HG03469 (cell line): ENCODE measurements around the gene TMEM234.

Experiments
- ATAC-seq: cut with Tn5 transposase; IDR thresholded peaks from one replicate; pipeline ENCODE4 v1.9.1; 2021; ENCODE audit warnings: mild to moderate bottlenecking, moderate library complexity, moderate number of reproducible peaks; ENCODE audit not compliant: unreplicated experiment

The TMEM234 gene

GRCh38 chr1:32201011-32201855 lies 20.9 kb downstream of the TMEM234 start:
- ATAC-seq, result no peak

DNA sequence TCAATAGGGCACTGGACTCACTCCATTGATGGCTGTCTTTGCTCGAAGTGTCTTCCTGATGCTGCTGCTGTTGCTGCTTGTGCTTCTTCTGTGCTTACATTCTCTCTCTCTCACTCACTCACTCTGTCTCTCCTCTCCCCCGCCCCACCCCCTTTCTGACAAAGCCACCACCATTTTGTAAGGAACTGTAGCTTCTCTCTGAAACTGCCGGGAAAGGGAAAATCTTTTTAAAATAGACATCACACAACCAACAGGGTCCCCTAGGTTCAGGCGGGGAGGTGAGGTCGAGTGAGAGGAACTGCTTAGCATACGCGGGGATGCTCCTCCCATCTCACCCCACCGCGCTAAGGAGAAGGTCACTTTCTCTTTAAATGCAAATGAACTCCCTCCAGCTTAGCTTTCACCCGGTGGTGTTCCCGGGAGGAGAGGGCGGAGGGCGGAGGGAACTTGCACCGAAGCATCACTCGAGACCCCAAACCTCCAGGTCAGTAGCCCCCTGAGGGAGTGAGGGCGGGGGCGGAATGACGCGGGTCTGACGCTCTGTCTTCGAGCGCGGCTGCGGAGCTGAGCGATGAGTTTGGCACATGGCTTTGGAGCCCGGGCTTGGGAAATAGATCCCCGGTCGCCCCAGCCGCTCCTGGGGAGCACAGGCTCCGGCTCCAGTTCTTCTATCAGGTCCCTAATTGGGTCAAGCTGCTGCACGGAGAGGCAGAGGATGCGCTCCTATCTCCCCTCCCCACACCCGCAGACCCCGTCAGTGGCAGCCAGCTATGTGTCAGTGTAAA lies 21.7 kb downstream of the TMEM234 start, which contains the start of gene CCDC28B:
Gene CCDC28B, plus strand, starts transcription at position 370 of the 785 bp plus-strand sequence. CDS start 1,341 bp downstream, outside the sequence.
- no peak for ATAC-seq

- ATAC-seq, result no peak
These were observed 22.5 kb downstream of the TMEM234 start for GRCh38 chr1:32199717-32200072.

GRCh38 chr1:32199043-32199716 lies 23.0 kb downstream of the TMEM234 start:
- ATAC-seq, result no peak

DNA sequence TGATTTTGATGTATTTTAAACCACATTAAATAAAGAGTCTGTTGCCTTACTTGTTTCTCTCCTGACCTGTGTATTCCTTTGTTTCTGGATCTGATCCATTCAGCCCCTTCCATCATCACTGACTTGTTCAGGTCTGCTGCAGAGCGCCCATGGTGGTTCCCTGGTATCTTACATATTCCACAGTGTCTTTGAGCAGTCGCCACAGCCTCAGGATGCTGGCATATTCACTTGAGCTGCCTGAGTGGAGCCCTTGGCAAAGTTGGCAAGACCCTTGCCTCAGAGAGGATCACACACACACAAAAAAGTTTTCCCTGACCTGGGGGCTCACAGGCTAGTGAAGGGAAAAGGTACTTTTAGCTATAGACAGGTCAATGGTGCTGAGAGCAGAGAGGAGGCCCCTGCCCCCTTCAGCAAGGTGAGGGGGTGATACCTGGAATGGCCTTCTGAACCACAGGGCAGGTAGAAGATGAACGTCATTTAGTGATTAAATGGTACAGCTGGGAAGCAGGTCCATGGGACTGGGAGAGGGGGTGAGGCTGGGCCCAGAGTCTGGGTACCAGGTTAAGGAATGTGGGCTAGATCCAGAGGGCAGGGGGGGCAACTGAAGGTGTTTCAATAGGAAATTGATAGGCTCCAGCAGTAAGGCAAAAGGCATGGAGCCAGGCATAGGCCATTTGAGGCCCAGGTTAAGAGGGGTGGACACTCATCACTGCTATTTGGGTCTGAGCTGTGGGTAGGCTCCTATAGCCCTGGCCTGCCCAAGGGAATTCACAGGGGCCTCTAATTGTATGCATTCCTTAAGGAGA lies 23.7 kb downstream of the TMEM234 start:
- no peak for ATAC-seq

GRCh38 chr1:32197837-32198236 lies 24.3 kb downstream of the TMEM234 start:
- ATAC-seq, result no peak

DNA sequence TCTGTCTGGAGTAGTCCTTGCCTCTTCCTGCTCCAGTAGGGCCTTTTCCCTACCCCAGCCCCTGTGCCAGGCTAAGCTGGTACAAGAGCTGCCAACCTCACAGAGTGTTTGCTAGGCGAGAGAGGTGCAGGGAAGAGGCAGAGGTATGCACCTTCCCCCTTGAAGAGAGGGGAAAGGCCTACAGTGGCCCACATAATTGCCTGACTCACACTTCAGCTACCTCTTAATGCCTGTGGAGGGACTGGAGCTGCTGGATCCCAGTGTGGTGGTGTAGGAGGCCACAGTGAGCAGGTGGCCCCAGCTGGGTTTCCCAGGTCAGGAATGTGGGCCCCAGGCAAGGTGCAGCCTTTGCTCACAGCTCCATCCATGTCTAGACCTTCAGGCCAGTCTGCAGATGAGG lies 25.1 kb downstream of the TMEM234 start:
- ATAC-seq, result no peak

DNA sequence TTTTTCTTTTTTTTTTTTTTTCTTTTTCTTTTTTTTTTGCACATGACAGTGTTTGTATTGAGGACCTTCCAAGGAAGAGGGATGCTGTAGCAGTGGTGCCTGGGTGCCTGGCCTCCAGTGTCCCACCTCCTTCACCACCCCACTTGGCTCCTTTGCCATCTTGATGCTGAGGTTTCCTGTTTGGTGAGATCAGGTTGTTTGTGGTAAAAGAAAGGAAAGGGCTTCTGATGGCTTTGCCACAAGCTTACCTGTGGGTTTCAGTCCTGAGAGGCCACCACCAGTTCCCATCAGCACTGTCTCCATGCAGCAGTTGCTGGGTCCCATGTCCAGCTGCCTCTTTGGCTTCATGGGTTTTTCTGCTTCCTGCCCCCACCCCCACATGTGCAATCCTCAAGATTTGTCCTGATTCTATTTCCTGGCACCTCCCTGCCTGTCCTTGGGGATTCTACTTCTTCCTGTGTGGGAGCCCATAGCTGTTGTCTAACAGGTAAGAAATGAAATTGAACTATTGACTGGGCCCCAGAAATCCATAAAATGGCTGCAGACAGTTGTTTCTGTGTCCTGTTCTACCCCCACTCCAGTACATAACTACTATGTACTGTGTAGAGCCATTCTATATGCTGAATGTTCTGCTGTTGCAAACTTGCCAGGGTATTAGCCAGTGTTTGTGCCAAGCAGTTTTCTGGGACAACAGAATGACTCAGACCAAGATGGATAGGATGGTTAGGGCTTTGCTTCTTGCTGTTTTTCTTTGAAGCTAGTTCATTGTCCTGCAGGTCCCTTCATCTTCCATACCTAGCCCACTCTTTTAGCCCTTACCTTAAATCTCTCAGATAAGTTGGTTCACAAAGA lies 26.0 kb downstream of the TMEM234 start:
- no peak for ATAC-seq

DNA sequence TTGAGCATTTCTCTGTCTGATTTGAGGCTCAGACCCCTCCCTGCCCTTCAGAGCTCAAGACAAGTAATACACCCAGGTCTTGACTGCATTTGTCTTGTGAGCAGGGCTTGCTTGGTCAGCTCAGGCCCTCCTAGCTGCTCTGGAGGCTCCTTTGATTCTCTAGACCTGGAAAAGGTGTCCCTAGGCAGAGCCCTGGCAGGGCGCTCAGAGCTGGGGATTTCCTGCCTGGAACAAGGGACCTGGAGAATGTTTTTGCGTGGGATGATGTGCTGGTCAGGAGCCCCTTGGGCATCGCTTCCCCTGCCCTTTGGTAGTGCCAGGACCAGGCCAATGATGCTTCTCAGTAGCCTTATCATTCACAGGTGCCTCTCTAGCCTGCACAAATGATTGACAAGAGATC lies 26.6 kb downstream of the TMEM234 start:
- no peak for ATAC-seq

DNA sequence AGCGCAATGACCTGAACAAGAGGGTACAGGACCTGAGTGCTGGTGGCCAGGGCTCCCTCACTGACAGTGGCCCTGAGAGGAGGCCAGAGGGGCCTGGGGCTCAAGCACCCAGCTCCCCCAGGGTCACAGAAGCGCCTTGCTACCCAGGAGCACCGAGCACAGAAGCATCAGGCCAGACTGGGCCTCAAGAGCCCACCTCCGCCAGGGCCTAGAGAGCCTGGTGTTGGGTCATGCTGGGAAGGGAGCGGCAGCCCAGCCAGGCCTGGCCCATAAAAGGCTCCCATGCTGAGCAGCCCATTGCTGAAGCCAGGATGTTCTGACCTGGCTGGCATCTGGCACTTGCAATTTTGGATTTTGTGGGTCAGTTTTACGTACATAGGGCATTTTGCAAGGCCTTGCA lies 27.2 kb downstream of the TMEM234 start:
- no peak for ATAC-seq

DNA sequence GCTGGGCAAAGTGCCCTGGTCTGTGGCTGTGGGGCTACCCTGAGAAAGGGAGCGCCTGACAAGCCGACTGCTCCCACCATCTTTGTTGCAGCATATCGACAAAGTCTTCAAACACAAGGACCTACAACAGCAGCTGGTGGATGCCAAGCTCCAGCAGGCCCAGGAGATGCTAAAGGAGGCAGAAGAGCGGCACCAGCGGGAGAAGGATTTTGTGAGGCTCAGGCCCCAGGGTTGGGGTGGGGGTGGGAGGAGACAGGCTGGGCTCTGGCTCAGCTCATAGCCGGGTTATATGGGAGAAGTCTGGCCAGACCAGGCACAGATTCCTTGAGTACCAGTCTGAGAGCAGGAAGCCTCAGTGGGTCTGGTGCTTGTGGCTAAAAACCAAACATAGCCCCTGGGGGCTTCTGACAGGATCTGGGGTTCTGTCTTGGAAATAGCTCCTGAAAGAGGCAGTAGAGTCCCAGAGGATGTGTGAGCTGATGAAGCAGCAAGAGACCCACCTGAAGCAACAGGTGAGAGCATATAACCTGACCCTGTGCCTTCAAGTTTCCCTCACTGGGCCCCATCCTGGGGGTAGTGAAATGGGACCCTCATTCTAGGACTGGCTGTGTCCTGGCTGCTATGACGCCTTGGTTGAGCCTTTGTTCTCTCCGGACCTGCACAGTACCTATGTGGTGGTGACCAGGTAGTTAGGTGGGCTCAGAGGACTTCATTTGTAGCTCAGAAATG lies 29.8 kb downstream of the TMEM234 start:
- ATAC-seq, result no peak

GRCh38 chr1:32187850-32188249 lies 34.3 kb downstream of the TMEM234 start:
- no peak for ATAC-seq

- no peak for ATAC-seq
These were observed 35.7 kb downstream of the TMEM234 start for GRCh38 chr1:32186491-32186890.

DNA sequence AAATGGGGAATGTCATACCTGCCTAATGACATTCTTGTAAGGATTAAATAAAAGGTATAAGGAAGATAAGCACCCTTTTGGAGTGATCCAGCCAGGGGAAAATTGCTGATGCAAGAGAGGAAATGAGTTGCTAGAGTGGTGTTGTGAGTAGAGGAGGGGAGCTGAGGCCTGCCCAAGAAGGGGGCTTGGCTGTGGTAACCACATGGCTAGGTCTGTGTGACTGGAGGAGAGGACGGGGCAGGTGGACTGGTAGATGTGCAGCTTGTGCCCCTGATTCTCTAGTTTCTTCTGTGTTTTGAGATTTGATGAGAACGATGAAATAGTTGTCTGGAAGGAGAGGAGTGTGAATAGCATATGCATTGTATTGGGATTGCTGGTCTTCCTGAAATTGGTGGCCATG lies 36.1 kb downstream of the TMEM234 start:
- no peak for ATAC-seq

DNA sequence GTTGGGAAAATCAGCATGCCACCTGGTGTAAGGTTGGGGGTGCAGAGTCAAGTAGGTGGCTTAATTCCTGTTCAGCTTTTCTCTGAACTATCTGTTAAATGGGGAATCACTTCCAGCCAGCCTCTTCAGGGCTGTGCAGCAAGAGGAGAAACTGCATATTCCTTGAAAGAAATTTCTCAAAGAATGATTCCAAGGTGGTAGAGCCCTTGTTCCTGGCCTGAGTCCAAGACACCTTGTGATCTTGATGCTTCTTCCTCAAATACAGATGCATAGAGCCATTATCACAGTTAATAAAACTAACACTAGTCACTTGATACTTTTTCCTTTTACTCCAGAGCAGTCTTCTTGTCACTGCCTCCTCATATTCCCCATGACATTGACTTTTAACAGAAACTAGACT lies 37.5 kb downstream of the TMEM234 start:
- ATAC-seq, result no peak

GRCh38 chr1:32182060-32182459 lies 40.1 kb downstream of the TMEM234 start:
- ATAC-seq, result no peak

DNA sequence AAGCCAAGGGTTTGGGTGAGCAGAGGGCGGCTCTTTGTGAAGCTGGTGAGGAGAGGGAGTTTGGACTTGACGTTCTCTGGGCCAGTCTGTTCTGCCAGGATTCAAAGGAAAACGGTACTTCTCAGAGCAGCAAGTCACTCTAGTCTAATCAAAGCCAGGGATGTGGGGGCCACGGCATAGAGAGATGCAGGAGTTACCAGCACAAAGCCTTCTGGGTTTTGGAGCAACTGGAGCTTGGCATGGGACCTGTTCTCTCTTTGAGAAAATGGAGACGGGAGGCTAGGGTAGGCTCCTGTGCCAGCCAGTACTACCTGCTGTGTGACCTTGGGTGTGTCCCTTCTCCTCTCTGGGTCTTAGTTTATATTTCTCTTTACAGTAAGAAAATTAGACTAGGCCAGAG lies 40.6 kb downstream of the TMEM234 start:
- no peak for ATAC-seq

GRCh38 chr1:32181065-32181464 lies 41.1 kb downstream of the TMEM234 start:
- ATAC-seq, result no peak
